HL-60/S4 treated with retinoic acid at 250 ng/mL for 4 days and 3 days (cell line): ENCODE measurements around the gene PSTK.

Experiments
- in situ Hi-C: fragments of 300-500 bp; cut with MboI; formaldehyde crosslinking; loops from 2 replicates; pipeline ENCODE4 v1.7.0; 2022; ENCODE audit warnings: low sequenced_read_pairs

The PSTK gene, protein sequence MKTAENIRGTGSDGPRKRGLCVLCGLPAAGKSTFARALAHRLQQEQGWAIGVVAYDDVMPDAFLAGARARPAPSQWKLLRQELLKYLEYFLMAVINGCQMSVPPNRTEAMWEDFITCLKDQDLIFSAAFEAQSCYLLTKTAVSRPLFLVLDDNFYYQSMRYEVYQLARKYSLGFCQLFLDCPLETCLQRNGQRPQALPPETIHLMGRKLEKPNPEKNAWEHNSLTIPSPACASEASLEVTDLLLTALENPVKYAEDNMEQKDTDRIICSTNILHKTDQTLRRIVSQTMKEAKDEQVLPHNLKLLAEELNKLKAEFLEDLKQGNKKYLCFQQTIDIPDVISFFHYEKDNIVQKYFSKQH

DNA sequence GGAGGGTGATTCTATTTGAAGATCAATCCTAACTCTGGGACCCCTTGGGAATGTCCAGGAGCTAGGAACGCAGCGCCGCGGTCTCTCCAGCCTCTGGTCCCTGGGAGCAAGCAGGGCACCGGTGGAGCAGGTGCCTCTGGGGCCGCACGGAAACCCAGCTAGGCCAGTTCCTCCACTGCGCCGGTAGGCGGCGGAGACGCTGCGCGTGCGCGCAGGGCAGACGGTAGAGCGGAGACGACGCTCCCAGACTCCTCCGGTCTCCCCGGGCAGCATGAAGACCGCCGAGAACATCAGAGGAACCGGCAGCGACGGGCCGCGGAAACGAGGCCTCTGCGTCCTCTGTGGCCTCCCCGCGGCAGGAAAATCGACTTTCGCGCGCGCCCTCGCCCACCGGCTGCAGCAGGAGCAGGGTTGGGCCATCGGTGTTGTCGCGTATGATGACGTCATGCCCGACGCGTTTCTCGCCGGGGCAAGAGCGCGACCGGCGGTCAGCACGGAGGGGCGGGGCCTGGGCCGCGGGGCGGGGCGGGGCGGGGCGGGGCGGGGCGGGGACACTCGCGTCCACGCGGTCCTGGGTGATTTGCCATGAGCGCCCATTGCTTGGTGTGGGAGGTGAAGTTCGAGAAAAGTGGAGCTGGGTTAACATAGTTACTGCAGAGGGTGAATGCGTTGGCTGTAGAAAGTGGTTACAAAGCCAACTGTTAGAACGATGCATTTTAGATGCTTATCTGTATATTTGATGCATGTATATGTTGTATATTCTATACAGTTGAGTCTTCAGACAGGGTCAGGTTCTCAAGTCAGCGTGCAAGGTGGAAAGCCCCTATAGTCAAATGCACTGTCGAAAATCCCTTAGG lies at the start of gene PSTK:
PSTK (plus strand) TSS at position 193 of the 857 bp plus-strand sequence; CDS start at position 272, 79 bp downstream.
- in situ Hi-C loops = no loop called here

DNA sequence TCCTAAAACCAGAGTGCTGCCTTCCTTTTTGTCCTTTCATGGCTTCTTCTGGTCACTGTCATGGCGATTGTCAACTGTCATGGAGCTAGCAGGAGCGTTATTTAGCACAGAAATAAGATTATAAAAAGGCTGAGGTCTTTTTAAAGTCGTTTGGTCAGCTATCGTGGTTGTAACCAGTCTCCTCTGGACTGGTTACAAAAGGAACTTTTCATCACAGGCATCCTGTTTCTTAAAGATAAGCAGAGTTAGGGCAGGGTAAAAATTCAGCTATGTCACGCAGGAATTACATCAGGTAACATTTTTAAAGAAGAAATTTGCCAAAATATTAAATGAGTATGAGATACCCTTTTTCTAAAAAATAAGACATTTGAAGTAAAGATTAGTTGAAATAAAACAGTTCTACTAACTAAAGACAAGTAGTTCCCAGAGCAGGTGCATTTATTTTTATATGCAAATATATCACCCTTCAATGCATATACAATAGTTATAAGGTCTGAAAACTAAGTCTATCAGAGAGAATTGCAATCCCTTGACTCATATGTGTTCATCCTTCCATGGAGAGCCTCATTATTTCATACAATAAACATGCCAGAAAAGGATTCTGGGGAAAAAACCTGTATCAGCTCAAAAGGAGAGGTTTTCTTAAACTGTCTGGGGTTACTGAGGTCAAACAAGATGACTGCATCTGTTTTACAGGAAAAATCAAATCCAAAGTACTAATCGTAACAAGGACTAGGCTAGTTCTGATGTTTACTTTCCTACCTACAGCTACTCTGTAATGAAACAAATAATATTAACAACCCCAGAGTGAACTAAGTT lies 48.9 kb upstream of the PSTK start:
- in situ Hi-C loops = no loop called here

DNA sequence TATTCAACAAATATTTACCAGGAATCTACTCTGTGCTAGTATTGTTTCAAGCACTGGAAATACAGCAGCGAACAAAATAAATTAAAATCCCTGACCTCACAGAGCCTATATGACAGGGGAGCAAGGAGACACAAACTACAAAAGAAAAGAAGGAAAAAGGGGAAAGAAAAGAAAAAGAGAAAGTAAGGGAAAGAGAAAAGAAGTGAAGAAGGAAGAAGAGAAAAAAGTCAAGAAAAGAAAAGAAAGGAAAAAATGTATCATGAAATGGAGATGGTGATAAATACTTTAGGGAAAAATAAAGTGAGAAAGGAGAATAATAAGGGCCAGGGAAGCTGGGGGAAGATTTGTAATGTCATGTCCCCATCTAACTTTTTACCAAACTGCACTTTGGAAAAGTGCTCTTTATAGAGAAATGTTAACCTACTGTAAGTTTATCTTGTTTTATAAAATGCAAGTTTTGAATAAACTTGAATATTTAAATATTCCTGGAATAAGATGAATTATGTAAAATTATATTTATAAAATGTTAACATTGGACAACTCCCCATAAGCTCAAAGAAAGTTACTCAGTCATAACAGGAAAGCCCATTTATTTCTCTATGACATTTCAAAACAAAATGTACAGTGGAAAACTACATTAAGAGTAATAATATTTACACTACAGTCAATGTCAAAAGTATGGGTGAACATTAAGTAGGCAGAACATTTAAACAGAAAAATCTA lies 40.9 kb upstream of the PSTK start:
- in situ Hi-C loops = no loop called here

DNA sequence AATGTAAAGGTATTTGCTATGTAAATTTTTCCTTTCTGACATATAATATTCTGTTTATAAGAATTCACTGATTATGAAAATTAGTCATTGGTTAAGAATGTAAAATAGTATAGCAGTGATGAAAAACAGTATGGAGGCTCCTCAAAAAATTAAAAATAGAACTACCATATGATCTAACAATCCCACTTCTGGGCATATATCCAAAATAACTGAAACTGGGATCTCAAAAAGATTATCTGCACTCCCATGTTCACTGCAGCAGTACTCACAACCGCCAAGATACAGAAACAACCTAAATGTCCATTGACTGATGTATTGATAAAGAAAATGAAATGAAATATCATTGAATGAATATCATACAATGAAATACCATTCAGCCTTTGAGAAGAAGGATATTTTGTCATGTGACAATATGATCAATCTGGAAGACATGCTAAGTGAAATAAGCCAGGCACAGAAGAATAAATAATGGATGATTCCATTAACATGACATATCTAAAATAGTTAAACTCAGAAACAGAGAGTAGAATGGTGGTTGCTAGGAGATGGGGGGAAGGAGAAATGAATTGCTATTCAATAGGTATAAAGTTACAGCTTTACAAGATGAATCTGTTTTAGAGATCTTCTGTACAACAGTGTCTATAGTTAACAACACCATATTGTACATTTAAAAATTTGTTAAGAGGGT lies 40.2 kb upstream of the PSTK start:
- in situ Hi-C loops = no loop called here

DNA sequence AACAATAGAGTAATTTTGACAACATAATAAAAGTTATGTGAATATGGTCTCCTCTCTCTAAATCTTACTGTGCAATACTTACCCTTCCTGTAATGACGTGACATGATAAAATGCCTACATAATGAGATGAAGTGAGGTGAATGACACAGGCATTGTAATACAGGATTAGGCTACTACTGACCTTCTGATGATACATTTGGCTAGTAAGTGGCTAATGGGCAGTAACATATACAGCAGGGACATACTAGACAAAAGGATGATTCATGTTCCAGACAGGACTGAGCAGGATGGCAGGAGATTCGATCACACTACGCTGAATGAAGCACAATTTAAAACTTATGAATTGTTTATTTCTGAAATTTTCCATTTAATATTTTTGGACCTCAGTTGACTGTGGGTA lies 30.9 kb upstream of the PSTK start:
- in situ Hi-C loops = no loop called here

DNA sequence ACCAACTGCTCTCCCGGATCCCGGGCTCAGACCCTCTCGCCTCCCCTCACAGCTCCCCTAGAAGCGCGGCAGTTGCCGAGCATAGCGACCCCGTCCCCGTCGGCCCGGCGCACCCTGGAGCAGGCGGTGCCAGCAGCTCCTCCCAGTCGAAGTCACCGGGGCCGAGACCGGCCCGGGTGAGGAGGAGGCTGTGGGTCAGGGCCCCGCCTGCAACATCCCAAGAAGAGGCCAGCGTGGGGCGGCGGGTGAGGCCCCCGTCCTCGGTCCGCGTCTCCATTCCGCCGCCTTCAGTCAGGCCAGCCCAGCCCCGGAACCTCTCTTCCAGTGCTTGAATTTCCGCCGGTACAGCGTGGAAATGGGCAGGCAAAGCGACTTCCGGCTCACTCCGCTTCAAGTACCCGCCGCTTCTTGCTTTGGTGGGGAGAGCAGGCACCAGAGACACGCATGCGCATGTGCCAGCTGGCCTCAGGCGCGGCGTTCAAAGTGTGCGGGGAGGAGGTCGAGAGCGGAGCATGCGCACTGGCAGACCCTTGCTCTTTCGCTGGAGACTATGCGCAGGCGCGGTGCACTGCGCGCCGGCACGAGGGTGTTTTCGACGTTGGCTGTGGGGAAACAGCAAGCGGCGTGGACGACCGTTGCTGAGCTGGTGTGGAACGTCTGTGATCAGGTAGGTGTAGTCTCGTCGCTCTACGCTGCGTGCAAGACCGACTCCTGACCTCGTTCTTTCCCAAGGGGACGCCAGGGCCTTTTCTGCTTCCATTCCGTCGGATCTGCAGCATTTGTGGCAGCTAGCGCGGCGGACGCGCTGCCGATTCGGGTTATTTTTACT lies 26.1 kb upstream of the PSTK start, which contains the start of gene C10orf88:
C10orf88 (minus strand) TSS at position 326 of the 829 bp plus-strand sequence; CDS start at position 277, 49 bp downstream.
- in situ Hi-C loops = no loop called here

DNA sequence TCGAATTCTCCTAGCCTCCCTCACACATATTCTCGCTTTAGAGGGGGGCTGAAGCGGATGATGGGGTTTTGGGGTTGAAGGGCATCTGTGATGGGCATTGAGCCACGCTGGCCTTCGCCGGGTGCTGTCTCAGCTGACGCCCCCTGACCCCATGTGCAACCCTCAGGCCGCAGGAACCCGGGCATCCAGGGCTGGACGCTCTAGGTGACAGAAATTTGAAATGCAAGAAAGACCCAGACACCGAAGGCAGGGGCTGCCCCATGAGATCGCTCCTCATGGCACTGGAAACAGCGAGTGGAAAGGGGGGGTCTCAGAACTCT lies 25.5 kb upstream of the PSTK start:
- in situ Hi-C loops = no loop called here

DNA sequence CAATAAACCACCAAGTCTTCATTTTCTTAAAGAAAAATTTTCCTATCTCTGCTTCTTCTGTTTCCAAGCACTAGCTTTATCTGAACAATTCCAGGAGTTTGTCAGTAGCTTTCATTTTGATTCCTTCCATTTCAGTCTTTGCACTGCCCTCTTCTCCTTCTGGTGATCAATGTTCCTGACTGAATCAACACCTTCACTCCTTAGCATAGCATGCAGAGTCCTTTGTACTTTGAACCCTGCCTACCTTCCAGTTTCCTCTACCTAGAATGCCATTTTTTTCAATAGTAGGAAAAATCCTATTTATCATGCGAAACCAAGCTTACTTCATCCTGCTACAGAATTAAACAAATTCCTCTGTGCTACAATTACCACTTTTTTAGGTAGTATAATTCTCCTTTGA lies 24.3 kb upstream of the PSTK start:
- in situ Hi-C loops = no loop called here

DNA sequence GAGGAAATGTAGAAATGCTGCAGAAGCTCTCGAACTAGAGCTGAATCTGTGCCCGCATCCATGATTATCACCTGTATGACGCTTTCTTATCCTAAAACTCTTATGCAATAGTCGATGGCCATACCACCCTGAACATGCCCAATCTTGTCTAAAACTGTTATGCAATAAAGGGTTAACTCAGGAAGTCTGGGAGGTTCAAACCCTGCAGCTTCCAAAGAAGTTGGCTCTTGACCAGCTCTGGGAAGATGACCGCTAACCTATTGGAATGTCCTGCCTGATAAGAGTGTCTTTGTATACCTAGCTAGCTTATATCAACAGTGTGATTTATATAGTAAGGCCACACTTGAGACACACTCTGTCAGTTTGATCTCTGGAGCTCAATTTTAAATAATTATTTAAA lies 22.7 kb upstream of the PSTK start:
- in situ Hi-C loops = no loop called here

DNA sequence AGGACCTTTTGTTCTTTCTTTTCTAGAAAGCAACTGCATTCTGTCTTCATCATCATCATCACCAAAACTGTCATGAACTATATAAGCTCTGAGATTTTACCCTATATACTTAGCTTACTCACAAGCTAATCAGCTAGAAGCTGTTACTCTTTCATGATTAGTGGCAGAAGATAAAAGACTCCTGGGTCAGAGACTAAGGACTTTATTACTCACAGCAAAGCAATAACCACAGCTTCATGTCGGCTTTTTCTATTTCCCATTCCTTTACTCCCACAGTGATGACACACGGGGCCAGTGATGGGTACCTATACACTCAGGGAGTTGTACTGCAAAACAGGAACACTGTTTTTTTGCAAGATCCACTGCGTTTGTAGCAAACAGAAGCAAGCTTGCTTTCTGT lies 17.8 kb upstream of the PSTK start:
- in situ Hi-C loops = no loop called here

DNA sequence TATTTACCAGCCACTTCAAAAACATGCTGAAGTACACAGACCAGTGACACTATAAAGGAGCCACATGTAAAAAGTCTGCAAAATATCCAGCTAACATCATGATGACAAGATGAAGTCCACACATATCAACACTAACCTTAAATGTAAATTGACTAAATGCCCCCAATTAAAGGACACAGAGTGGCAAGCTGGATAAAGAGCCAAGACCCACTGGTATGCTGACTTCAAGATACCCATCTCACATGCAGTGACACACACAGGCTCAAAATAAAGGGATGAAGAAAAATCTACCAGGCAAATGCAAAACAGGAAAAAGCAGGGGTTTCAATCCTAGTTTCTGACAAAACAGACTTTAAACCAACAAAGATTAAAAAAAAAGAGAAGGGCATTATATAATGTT lies 13.3 kb upstream of the PSTK start:
- in situ Hi-C loops = no loop called here

DNA sequence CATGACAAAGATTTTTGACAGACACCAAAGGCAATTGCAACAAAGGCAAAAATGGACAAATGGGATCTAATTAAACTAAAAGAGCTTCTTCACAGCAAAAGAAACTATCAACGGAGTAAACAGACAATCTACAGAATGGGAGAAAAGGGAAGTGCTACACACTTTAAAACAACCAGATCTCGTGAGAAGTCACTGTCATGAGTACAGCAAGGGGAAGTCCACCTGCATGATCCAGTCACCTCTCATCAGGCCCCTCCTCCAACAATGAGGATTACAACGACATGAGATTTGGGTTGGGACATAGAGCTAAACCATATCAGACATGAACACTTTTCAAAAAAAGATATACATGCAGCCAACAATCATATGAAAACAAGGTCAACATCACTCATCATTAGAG lies 11.5 kb upstream of the PSTK start:
- in situ Hi-C loops = no loop called here

DNA sequence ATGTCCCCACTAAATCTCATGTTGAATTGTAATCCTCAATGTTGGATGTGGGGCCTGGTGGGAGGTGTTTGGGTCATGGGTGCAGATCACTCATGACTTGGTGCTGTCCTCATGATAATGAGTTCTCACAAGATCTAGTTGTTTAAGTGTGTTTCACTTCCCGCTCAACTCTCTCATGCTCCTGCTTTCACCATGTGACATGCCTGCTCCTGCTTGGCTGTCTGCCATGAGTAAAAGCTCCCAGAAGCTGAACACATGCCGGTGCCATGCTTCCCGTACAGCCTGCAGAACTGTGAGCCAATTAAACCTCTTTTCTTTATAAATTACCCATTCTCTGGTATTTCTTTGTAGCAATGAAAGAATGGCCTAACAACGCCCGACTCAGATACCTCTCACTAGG lies 6.2 kb upstream of the PSTK start:
- in situ Hi-C loops = no loop called here

DNA sequence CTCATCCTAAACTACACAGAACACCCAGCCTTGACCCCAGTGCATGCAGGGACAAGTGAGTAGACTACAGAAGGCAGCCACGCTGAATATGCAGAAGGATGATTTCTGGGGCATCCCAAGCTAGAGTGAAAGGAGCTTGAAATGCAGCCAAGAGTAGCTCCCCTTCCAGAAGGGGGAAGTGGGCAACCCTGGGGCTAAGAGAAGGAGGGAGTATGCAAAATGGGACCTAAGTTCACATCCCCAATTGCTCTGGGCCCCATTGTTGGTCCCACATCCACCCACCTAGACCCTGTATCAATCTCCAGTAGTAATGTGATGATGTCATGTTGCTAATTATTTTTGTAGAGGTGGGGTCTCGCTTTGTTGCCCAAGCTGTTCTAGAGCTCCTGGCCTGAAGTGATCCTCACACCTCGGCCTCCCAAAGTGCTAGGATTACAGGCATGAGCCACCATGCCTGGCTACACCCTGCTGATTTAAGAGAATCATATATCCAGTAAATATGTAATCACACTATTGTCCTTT lies 5.6 kb upstream of the PSTK start:
- in situ Hi-C loops = no loop called here

DNA sequence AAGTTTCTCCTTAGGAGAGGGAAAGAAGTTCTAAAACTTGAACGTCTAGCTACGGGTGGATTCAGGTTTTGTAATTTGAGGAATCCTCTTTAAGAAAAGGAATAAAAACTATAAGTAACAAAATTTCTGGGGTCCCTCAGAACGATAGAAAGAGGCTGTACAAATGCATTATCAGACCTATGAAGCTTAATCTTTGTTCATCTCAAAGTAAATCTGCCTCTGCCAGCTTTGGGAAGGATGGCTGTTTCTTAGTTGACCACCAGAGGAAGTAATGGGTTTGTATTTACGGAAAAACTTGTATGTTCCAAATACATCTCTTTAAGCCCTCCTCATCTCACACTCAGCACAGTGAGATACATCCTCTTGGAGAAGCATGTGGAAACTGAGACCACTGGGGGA lies 864 bp downstream of the PSTK start:
- in situ Hi-C loops = no loop called here

DNA sequence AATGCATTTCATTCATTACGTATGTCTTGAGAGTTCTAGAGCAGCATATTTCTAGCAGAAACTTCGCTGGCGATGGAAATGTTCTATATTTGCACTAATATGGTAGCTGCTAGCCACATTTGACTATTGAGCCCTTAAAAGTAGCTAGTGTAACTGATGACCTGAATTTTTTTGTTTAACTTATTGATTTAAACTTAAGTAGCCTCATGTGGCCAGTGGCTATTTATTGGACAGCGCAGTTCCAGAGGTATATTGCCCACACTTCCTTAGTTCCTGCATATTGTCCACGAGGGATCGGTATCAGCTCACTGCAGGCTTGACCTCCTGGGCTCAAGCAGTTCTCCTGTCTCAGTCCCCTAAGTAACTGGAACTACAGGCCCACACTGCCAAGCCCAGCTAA lies 3.7 kb downstream of the PSTK start:
- in situ Hi-C loops = no loop called here

DNA sequence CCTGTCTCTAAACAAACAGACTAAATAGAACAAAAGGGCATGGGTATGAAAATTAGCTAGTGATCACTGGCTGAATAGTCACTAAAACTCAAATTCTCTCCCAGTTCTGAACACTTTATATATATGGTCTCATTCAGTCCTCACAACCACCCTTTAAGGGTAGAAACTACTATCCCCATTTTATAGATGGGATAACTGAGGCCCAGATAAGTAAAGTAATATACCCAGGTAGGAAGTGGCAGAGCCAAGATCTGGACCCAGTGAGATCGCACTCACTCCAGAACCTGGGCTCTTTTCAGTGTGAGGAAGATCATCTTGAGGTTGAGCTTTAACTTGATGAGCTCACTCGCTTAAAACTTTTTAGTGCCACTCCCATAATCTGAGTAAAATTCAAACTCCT lies 4.5 kb downstream of the PSTK start:
- in situ Hi-C loops = no loop called here

DNA sequence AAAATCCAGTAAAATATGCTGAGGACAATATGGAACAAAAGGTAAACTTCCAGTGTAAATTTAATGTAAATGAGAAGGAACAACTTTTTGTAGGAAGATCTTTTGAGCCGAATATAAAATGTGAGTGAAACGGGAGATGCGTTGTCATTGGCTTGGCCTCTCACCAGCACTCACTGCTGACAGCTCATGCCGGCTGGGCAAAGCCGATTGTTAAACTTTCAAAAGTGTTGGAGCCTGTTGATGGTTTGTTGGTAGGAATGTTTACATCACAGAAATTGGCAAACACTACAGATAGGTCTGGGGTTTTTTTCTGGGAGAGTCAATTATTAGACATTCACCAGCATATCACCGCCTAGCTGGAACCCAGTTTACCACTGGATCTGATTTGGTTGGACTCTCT lies 6.1 kb downstream of the PSTK start:
- in situ Hi-C loops = no loop called here

DNA sequence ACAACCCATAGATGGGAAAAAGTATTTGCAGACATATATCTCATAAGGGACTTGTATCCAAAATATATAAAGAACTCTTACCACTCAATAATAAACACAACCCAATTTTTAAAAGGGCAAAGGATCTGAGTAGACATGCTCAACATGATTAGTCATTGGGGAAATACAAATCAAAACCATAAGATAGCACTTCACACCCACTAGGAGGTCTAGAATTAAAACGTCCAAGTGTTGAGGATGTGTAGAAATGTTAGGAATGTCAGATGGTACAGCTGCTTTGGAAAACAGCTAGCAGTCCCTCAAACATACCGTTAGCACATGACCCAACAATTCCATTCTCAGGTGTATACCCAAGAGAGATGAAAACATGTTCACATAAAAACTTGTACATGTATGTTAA lies 8.3 kb downstream of the PSTK start:
- in situ Hi-C loops = no loop called here
